IMR-90 (cell line): Measurements from ENCODE around the gene CYB5RL. TPM values are rescaled to one million over a fixed set of nuclear protein-coding genes. Genes with fewer than 3 reads are reported as not detected.

ENCODE experiments used
- ATAC-seq: fragments of 200-7000 bp; cut with Tn5 transposase; 2 replicates; pipeline ENCODE4 v1.9.1; 2020; ENCODE audit warnings: low read depth, mild to moderate bottlenecking, moderate library complexity
- BruUV-seq: library from RNA; stranded (reverse); fragments of 400-500 nt; replicated peaks from 2 replicates; lab custom pipeline; 2021; lab: Mats Ljungman, UMichigan
- CTCF ChIA-PET: fragments of 300-600 bp; formaldehyde crosslinking; extraction: SDS; loops from one replicate; lab custom pipeline; 2021; ENCODE audit warnings: antibody characterized with exemption; lab: Yijun Ruan, JAX
- POLR2A ChIA-PET: fragments of 300-600 bp; sonication (Branson Sonifier 250); formaldehyde crosslinking; loops from one replicate; lab custom pipeline; 2022; ENCODE audit warnings: antibody characterized with exemption; ENCODE audit not compliant: unreplicated experiment; lab: Charles Lee
- DNase-seq: peaks from one replicate; pipeline ENCODE4 v3.0.0; 2013
- H2AFZ ChIP-seq: replicated peaks from 2 replicates; pipeline ENCODE3; 2013; ENCODE audit warnings: low read length, mild to moderate bottlenecking; ENCODE audit not compliant: poor library complexity
- H2AK5ac ChIP-seq: 2 replicates; pipeline ENCODE4 v1.6.1; 2013; ENCODE audit warnings: low read depth, low read length, inconsistent platforms
- H2AK9ac ChIP-seq: replicated peaks from 2 replicates; pipeline ENCODE3; 2013; ENCODE audit warnings: mild to moderate bottlenecking, low read depth, low read length, moderate library complexity; ENCODE audit not compliant: poor library complexity
- H2BK120ac ChIP-seq: 2 replicates; pipeline ENCODE4 v1.6.1; 2013; ENCODE audit warnings: low read depth, low read length, inconsistent platforms
- H2BK15ac ChIP-seq: 3 replicates; pipeline ENCODE4 v1.6.1; 2013; ENCODE audit warnings: low read depth, low read length, inconsistent platforms
- H2BK20ac ChIP-seq: 2 replicates; pipeline ENCODE4 v1.6.1; 2013; ENCODE audit warnings: low read depth, mild to moderate bottlenecking, inconsistent platforms, low read length, moderate library complexity
- H2BK5ac ChIP-seq: 2 replicates; pipeline ENCODE4 v1.6.1; 2013; ENCODE audit warnings: mild to moderate bottlenecking, low read depth, low read length, inconsistent platforms; ENCODE audit not compliant: poor library complexity, severe bottlenecking
- H3K14ac ChIP-seq: replicated peaks from 2 replicates; pipeline ENCODE4 v1.6.1; 2013; ENCODE audit warnings: low read depth, low read length, inconsistent platforms
- H3K18ac ChIP-seq: 2 replicates; pipeline ENCODE4 v1.6.1; 2013; ENCODE audit warnings: low read depth, low read length, control low read depth
- H3K23ac ChIP-seq: 2 replicates; pipeline ENCODE4 v1.6.1; 2013; ENCODE audit warnings: low read depth, low read length, inconsistent platforms
- H3K27ac ChIP-seq: 2 replicates; pipeline ENCODE4 v1.5.1; 2013; ENCODE audit warnings: mild to moderate bottlenecking, control low read depth, low read length; ENCODE audit not compliant: insufficient read depth
- H3K27me3 ChIP-seq: 2 replicates; pipeline ENCODE4 v1.6.1; 2013; ENCODE audit warnings: low read length; ENCODE audit not compliant: control insufficient read depth, insufficient read depth
- H3K36me3 ChIP-seq: 2 replicates; pipeline ENCODE4 v1.6.1; 2013; ENCODE audit warnings: low read length, mixed read lengths; ENCODE audit not compliant: control insufficient read depth, insufficient read depth
- H3K4ac ChIP-seq: 2 replicates; pipeline ENCODE4 v1.6.1; 2013; ENCODE audit warnings: low read depth, low read length, inconsistent platforms
- H3K4me1 ChIP-seq: 2 replicates; pipeline ENCODE4 v1.6.1; 2013; ENCODE audit warnings: low read length, mixed read lengths; ENCODE audit not compliant: control insufficient read depth, insufficient read depth
- H3K4me2 ChIP-seq: 2 replicates; pipeline ENCODE4 v1.6.1; 2013; ENCODE audit warnings: low read depth, mild to moderate bottlenecking, control low read depth, low read length, moderate library complexity
- H3K4me3 ChIP-seq: 2 replicates; pipeline ENCODE4 v1.5.1; 2013; ENCODE audit warnings: low read depth, mild to moderate bottlenecking, control low read depth, low read length, moderate library complexity; ENCODE audit not compliant: insufficient read depth
- H3K56ac ChIP-seq: 2 replicates; pipeline ENCODE4 v1.6.1; 2013; ENCODE audit warnings: low read length, inconsistent platforms; ENCODE audit not compliant: insufficient read depth; ENCODE audit errors: extremely low read depth
- H3K79me1 ChIP-seq, 2 experiments: 2 replicates each; pipeline ENCODE4 v1.6.1; 2013; ENCODE audit warnings: low read length in 2 of 2, inconsistent platforms in 1 of 2, low read depth in 1 of 2
- H3K9ac ChIP-seq: 2 replicates; pipeline ENCODE4 v1.6.1; 2013; ENCODE audit warnings: low read depth, low read length, control low read depth
- H3K9me1 ChIP-seq: 2 replicates; pipeline ENCODE4 v1.6.1; 2013; ENCODE audit warnings: low read length, inconsistent platforms; ENCODE audit not compliant: insufficient read depth
- H3K9me3 ChIP-seq: 2 replicates; pipeline ENCODE4 v1.6.1; 2013; ENCODE audit warnings: low read length; ENCODE audit not compliant: control insufficient read depth, insufficient read depth
- H4K20me1 ChIP-seq: 2 replicates; pipeline ENCODE4 v1.6.1; 2013; ENCODE audit warnings: low read length, inconsistent platforms; ENCODE audit not compliant: insufficient read depth
- H4K5ac ChIP-seq: 2 replicates; pipeline ENCODE4 v1.6.1; 2013; ENCODE audit warnings: mild to moderate bottlenecking, low read depth, low read length, control low read depth
- H4K8ac ChIP-seq, 2 experiments: 2 replicates each; pipeline ENCODE4 v1.6.1; 2013; ENCODE audit warnings: low read depth in 2 of 2, low read length in 2 of 2, control low read depth in 1 of 2, inconsistent platforms in 1 of 2
- H4K91ac ChIP-seq: 2 replicates; pipeline ENCODE4 v1.6.1; 2013; ENCODE audit warnings: low read depth, low read length, inconsistent platforms; ENCODE audit not compliant: insufficient read depth
- BHLHE40 ChIP-seq: fragments of 150-350 bp; IDR thresholded peaks from 2 replicates; pipeline ENCODE4 v1.6.1; 2016; ENCODE audit warnings: mild to moderate bottlenecking, low read depth, low read length
- CEBPB ChIP-seq: IDR thresholded peaks from 2 replicates; pipeline ENCODE4 v1.6.1; 2012; ENCODE audit warnings: low read depth, low read length, improper control_type of control experiment
- CHD1 ChIP-seq: IDR thresholded peaks from 2 replicates; pipeline ENCODE4 v1.6.1; 2012; ENCODE audit warnings: low read depth, low read length, improper control_type of control experiment
- CTCF ChIP-seq: conservative IDR thresholded peaks from 2 replicates; pipeline ENCODE4 v1.5.1; 2012; ENCODE audit warnings: mild to moderate bottlenecking, low read depth, low read length, improper control_type of control experiment
- FOS ChIP-seq: fragments of 150-350 bp; IDR thresholded peaks from 2 replicates; pipeline ENCODE4 v1.6.1; 2016; ENCODE audit warnings: low read depth, low read length
- MAFK ChIP-seq: IDR thresholded peaks from 2 replicates; pipeline ENCODE4 v1.6.1; 2012; ENCODE audit warnings: low read depth, low read length, improper control_type of control experiment
- MAZ ChIP-seq: IDR thresholded peaks from 2 replicates; pipeline ENCODE4 v1.6.1; 2012; ENCODE audit warnings: low read depth, mild to moderate bottlenecking, low read length, improper control_type of control experiment, moderate library complexity, borderline replicate concordance
- MXI1 ChIP-seq: IDR thresholded peaks from 2 replicates; pipeline ENCODE4 v1.6.1; 2012; ENCODE audit warnings: low read depth, mild to moderate bottlenecking, low read length, moderate library complexity, borderline replicate concordance
- NFE2L2 ChIP-seq: fragments of 150-350 bp; IDR thresholded peaks from 2 replicates; pipeline ENCODE4 v1.6.1; 2016; ENCODE audit warnings: low read depth, mild to moderate bottlenecking, low read length
- POLR2A ChIP-seq: IDR thresholded peaks from 2 replicates; pipeline ENCODE4 v1.6.1; 2012; ENCODE audit warnings: mild to moderate bottlenecking, low read depth, low read length
- RAD21 ChIP-seq: IDR thresholded peaks from 2 replicates; pipeline ENCODE4 v1.6.1; 2012; ENCODE audit warnings: low read length, improper control_type of control experiment
- RCOR1 ChIP-seq: IDR thresholded peaks from 2 replicates; pipeline ENCODE4 v1.6.1; 2012; ENCODE audit warnings: mild to moderate bottlenecking, low read length, improper control_type of control experiment; ENCODE audit not compliant: insufficient replicate concordance
- RFX5 ChIP-seq: IDR thresholded peaks from 2 replicates; pipeline ENCODE4 v1.8.0; 2012; ENCODE audit warnings: low read depth, mild to moderate bottlenecking, low read length, moderate library complexity
- SMC3 ChIP-seq: fragments of 150-350 bp; IDR thresholded peaks from 2 replicates; pipeline ENCODE4 v1.6.1; 2016; ENCODE audit warnings: low read depth, mild to moderate bottlenecking, antibody characterized with exemption, low read length, moderate library complexity
- WGBS, 2 experiments: methylation state at CpG; one replicate each; pipeline versions ENCODE4 v1.1.5 to v1.1.7; 2013; ENCODE audit warnings: missing lambda C conversion rate in 2 of 2; ENCODE audit not compliant: insufficient read length in 1 of 2; ENCODE audit errors: extremely low coverage in 2 of 2; 5-methylcytosine and 5-hydroxymethylcytosine counted together
- dilution Hi-C: fragments of 300-500 bp; cut with HindIII; formaldehyde crosslinking; loops from one replicate; pipeline ENCODE4 v1.14.3; 2018; ENCODE audit warnings: low sequenced_read_pairs; ENCODE audit not compliant: unreplicated experiment
- in situ Hi-C: fragments of 300-500 bp; cut with MboI; formaldehyde crosslinking; loops from 3 replicates; pipeline ENCODE4 v1.14.3; 2019; ENCODE audit warnings: low sequenced_read_pairs, inconsistent platforms, mixed read lengths
- intact Hi-C: fragments of 100-400 bp; cut with micrococcal nuclease; formaldehyde crosslinking; loops from 2 replicates; pipeline ENCODE4 v1.10.0; 2022
- polyA plus RNA-seq, 3 experiments: library from polyadenylated mRNA; depleted of rRNA; stranded (reverse); fragments of >200 nt; gene quantifications; 2 replicates each; pipeline ENCODE4 v1.2.3, GENCODE V29; 2012; ENCODE audit warnings: low replicate concordance in 1 of 3
- total RNA-seq: library from RNA; depleted of rRNA; stranded (reverse); fragments of >200 nt; gene quantifications from 2 replicates; pipeline ENCODE4 v1.2.3, GENCODE V29; 2012
- TF ChIP-seq, protein P1 (sequence below): fragments of 150-350 bp; IDR thresholded peaks from 2 replicates; pipeline ENCODE4 v1.6.1; 2017; ENCODE audit warnings: mild to moderate bottlenecking, antibody characterized with exemption, low read length, low read depth
- TF ChIP-seq, protein P2 (sequence below): fragments of 150-350 bp; IDR thresholded peaks from 2 replicates; pipeline ENCODE4 v1.6.1; 2016; ENCODE audit warnings: low read depth, mild to moderate bottlenecking, low read length, moderate library complexity, borderline replicate concordance

Gene CYB5RL
- total and polyA plus RNA-seq, 2 of the 4 experiments (the other 2 are of a cell fraction): 3.8 to 4.3 TPM

DNA sequence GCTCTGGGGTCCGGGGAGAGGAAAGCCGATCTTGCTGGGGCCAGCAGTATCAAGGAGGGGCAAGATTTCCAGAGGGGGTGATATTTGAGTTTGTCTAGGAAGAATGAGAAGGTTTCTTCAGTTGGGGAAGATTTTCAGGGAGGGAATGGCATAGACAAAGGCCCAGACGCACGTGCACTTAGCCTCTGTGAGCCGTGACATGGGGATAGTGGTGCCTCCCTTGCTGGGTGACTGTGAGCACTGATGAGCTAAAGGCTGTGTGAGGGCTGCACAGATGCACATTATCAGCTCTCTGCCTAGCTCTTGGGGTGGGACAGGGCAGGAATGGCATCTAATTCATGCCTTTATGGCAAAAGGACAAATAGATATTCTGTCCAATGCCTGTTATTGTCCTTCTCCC is 48.8 kb downstream of the CYB5RL start:
- Histone ChIP-seq H4K8ac (no peak overlapping the region), H3K14ac (no peak overlapping the region)

More for the DNA sequence above, 48.8 kb downstream of the CYB5RL start:
- H3K27ac ChIP-seq: no peak overlapping the region
- no TSS peak for BruUV-seq
- no peak overlapping the region for H3K18ac ChIP-seq
- no peak overlapping the region for H4K5ac ChIP-seq
- H2BK120ac ChIP-seq: no peak overlapping the region
- H2AK5ac ChIP-seq: no peak overlapping the region
- no peak overlapping the region for H2AK9ac ChIP-seq
- no peak overlapping the region for H3K9ac ChIP-seq
- no peak overlapping the region for H2AFZ ChIP-seq
- TF ChIP-seq, protein P1, sequence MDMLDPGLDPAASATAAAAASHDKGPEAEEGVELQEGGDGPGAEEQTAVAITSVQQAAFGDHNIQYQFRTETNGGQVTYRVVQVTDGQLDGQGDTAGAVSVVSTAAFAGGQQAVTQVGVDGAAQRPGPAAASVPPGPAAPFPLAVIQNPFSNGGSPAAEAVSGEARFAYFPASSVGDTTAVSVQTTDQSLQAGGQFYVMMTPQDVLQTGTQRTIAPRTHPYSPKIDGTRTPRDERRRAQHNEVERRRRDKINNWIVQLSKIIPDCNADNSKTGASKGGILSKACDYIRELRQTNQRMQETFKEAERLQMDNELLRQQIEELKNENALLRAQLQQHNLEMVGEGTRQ: no peak
- TF ChIP-seq FOS (no peak), RCOR1 (no peak), SMC3 (no peak), POLR2A (no peak), NFE2L2 (no peak), RFX5 (no peak), BHLHE40 (no peak), CTCF (no peak), MXI1 (no peak), RAD21 (no peak), MAZ (no peak), CHD1 (no peak), MAFK (no peak), CEBPB (no peak)
- TF ChIP-seq, protein P2, sequence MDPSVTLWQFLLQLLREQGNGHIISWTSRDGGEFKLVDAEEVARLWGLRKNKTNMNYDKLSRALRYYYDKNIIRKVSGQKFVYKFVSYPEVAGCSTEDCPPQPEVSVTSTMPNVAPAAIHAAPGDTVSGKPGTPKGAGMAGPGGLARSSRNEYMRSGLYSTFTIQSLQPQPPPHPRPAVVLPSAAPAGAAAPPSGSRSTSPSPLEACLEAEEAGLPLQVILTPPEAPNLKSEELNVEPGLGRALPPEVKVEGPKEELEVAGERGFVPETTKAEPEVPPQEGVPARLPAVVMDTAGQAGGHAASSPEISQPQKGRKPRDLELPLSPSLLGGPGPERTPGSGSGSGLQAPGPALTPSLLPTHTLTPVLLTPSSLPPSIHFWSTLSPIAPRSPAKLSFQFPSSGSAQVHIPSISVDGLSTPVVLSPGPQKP: no peak
- no peak overlapping the region for H3K56ac ChIP-seq
- no peak overlapping the region for H3K4me3 ChIP-seq
- no peak overlapping the region for H3K23ac ChIP-seq
- no peaks in the 10 kb centered on the region for H4K20me1 ChIP-seq
- in situ Hi-C loops (no loop called here), dilution Hi-C loops (no loop called here), intact Hi-C loops (no loop called here)
- no peaks in the 10 kb centered on the region for H3K79me1 ChIP-seq
- POLR2A ChIA-PET: no interaction called here
- no peaks in the 10 kb centered on the region for H3K9me3 ChIP-seq
- peaks cover 6% of the 10 kb centered on the region for H3K4me1 ChIP-seq
- H2BK20ac ChIP-seq: no peak overlapping the region
- WGBS, 2 experiments: 80% methylated on average over 1 of the region's 5 CpGs; no CpG with 5 or more reads in 1 of the 2 experiments
- CTCF ChIA-PET: no interaction called here
- peaks cover 2% of the 10 kb centered on the region; the same call in 1 of the 2 replicates for H3K27me3 ChIP-seq
- DNase-seq (no peak), ATAC-seq (no peak)
- no peak overlapping the region for H2BK15ac ChIP-seq
- no peak overlapping the region for H3K4ac ChIP-seq
- no peak overlapping the region for H3K4me2 ChIP-seq
- no peak overlapping the region for H4K91ac ChIP-seq
- peaks cover 6% of the 10 kb centered on the region; the same call in 1 of the 2 replicates for H3K9me1 ChIP-seq
- no peaks in the 10 kb centered on the region for H3K36me3 ChIP-seq
- no peak overlapping the region for H2BK5ac ChIP-seq
